RWPE1 (cell line): ENCODE data around the gene IFNAR2.
"Not testable (repeated sequence)": the region's sequence is repeated elsewhere in the genome, so short reads cannot be mapped to it uniquely, and the experiment has no call there.

ENCODE experiments used
- CTCF ChIA-PET: fragments of 350-600 bp; sonication (Branson Sonifier 250); formaldehyde crosslinking; extraction: SDS; loops from one replicate; lab custom pipeline; 2021; lab: Yijun Ruan, JAX
- POLR2A ChIA-PET: fragments of 400-600 bp; formaldehyde crosslinking; extraction: SDS; loops from one replicate; lab custom pipeline; 2020; ENCODE audit warnings: antibody characterized with exemption; ENCODE audit not compliant: low non-redundant PET; lab: Yijun Ruan, JAX
- DNase-seq: peaks from one replicate; pipeline ENCODE4 v3.0.0; 2012; ENCODE audit warnings: low spot score
- H3K27ac ChIP-seq: fragments of 450-650 bp; 2 replicates; pipeline ENCODE4 v1.5.1; 2017
- TF ChIP-seq, protein P1 (sequence below): fragments of 450-650 bp; conservative IDR thresholded peaks from 2 replicates; pipeline ENCODE4 v1.5.1; 2017; ENCODE audit warnings: low read depth, mild to moderate bottlenecking

Gene IFNAR2

DNA sequence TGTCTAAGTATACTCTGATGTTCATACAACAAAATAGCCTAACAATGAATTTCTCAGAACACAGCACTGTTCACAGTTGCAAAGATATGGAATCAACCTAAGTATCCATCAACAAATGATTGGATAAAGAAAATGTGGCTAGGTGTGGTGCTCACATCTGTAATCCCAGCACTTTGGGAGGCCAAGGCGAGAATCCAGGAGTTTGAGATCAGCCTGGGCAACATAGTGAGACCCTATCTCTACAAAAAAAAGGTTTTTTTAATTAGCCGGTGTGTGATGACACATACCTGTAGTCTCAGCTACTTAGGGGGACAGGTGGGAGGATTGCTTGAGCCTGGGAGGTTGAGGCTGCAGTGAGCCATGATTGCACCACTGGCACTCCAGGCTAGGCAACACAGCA lies 10.7 kb downstream of the IFNAR2 start:
- ChIA-PET POLR2A (no interaction called here), CTCF (no interaction called here)
- no peak for DNase-seq
- H3K27ac ChIP-seq = no peak overlapping the region
- TF ChIP-seq, protein P1, sequence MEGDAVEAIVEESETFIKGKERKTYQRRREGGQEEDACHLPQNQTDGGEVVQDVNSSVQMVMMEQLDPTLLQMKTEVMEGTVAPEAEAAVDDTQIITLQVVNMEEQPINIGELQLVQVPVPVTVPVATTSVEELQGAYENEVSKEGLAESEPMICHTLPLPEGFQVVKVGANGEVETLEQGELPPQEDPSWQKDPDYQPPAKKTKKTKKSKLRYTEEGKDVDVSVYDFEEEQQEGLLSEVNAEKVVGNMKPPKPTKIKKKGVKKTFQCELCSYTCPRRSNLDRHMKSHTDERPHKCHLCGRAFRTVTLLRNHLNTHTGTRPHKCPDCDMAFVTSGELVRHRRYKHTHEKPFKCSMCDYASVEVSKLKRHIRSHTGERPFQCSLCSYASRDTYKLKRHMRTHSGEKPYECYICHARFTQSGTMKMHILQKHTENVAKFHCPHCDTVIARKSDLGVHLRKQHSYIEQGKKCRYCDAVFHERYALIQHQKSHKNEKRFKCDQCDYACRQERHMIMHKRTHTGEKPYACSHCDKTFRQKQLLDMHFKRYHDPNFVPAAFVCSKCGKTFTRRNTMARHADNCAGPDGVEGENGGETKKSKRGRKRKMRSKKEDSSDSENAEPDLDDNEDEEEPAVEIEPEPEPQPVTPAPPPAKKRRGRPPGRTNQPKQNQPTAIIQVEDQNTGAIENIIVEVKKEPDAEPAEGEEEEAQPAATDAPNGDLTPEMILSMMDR = no peak

DNA sequence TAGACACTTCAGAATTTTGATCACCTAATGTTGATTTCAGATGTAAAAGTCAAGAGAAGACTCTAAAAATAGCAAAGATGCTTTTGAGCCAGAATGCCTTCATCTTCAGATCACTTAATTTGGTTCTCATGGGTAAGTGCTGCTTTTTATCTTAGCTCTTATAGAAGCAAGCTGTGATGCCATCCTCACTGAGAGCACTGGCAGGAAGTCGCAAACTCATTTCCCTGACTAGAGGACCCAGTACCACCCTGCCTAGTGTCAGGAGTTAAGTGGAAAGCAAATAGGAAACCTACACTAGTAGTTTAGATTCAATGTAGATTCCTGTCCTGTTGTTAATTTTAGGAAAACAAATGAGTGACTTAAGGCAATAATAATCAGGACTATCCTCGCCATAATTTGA lies 12.1 kb downstream of the IFNAR2 start:
- H3K27ac ChIP-seq = no peak overlapping the region
- no peak for DNase-seq
- ChIA-PET POLR2A (no interaction called here), CTCF (no interaction called here)
- TF ChIP-seq, protein P1 = no peak

DNA sequence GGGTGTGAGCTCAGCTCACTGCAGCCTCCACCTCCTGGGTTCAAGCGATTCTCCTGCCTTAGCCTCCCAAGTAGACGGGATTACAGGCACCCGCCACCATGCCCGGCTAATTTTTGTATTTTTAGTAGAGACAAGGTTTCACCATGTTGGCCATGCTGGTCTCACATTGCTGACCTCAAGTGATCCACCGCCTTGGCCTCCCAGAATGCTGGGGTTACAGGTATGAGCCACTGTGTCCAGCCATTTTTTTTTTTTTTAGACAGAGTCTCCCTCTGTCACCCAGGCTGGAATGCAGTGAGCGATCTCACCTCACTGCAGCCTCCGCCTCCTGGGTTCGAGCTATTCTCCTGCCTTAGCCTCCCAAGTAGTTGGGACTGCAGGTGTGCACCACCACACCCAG lies 13.1 kb downstream of the IFNAR2 start:
- POLR2A ChIA-PET, DNase-seq, H3K27ac ChIP-seq: not testable (repeated sequence)
- CTCF ChIA-PET = interaction anchor here (0.6 kb wide), 1 partner anchor 11 kb away, joined by 3 read pairs; no protein-coding TSS in a partner anchor

DNA sequence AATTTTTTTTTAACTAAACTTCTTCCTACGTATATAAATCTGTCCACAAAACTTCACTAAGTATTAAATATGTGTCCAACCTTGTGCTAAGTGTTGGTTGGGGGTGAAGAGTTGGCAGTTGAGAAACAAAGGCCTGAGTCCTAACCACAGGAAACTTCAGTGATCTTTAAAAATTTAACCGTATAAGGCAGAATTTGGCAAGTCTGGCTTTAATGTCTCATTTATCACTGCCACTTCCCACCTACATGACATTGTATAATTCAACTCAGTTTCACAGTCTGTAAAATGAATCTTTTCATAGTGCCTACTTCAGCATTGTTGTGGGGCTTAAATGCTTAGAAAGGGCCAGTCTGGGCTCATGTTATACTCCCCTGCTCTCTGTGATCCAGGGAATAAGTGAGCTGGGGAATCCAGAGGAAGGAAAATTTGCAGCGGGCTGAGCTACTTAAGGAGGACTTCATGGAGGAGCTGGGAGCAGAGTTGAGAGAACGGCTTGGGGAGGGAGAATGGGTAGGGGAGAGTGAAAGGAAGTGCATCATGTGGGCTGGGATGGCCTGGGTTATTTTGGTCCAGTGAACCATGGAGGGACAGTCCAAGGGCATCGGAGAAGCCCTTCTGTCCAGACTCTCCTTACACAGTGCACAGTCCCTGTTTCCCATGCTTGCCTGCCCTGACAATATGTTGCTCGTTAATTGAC lies 14.5 kb downstream of the IFNAR2 start:
- POLR2A ChIA-PET = no interaction called here
- no peak overlapping the region for H3K27ac ChIP-seq
- CTCF ChIA-PET = no interaction called here
- DNase-seq = no peak
- TF ChIP-seq, protein P1 = no peak

DNA sequence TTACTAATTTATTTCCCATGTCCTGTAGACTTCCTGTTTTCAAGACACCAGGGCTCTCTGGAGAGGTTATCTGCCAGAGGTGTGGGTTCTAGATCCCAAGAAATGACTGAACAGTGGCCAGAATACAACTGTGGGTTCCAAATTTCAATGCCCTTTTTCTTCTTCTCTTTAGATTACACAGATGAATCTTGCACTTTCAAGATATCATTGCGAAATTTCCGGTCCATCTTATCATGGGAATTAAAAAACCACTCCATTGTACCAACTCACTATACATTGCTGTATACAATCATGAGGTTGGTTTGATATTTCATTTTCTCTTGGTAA lies 15.0 kb downstream of the IFNAR2 start:
- CTCF ChIA-PET = no interaction called here
- no peak for DNase-seq
- H3K27ac ChIP-seq = no peak overlapping the region
- TF ChIP-seq, protein P1 = no peak
- POLR2A ChIA-PET = no interaction called here

DNA sequence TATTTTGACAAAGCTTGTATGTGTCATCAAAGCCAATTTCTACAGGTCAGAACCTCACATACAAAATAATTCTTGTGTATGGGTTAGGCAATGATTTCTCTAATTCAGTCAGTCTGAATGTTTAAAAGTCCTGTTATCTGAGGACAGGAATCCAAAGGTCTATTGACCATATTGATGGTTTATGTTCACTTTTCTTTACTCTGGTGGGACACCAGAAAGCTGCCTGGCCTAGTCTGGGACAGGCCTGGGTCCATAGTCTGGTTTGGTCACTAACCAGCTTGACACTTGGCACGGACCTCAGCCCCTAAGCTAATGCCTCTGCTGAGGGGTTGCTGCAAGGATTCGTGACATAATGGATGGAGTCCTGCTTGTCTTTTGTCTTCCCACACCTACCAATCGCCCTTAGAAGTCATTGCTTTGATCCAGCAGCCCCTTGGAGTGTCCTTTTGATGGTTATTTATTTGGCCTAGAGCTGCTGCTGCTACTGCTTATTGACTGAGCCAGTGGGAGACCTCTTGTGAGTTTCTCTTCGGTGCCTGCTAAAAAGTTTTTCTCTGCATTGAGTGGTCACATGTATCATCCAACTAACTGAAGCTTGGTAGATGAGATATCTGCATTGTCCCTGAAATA lies 15.7 kb downstream of the IFNAR2 start:
- POLR2A ChIA-PET = no interaction called here
- TF ChIP-seq, protein P1 = no peak
- no peak overlapping the region for H3K27ac ChIP-seq
- CTCF ChIA-PET = interaction anchor here (0.7 kb wide), 1 partner anchor 11 kb away, joined by 5 read pairs; no protein-coding TSS in a partner anchor
- no peak for DNase-seq

DNA sequence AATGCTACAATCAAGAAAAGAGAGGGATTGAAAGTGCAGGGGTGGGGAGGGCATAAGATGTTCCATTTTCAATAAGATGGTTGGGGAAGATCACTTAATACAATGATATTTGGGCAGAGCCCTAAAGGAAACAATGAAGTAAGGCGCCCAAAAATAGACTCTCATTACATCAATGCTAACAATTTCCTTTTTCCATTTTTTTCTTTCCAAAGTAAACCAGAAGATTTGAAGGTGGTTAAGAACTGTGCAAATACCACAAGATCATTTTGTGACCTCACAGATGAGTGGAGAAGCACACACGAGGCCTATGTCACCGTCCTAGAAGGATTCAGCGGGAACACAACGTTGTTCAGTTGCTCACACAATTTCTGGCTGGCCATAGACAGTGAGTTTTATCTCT lies 16.8 kb downstream of the IFNAR2 start:
- ChIA-PET POLR2A (no interaction called here), CTCF (interaction anchor here (0.6 to 0.7 kb wide), 2 partner anchors 183 to 233 kb away, joined by 3 to 5 read pairs; no protein-coding TSS in a partner anchor)
- no peak for DNase-seq
- TF ChIP-seq, protein P1 = no peak
- no peak overlapping the region for H3K27ac ChIP-seq
